HG03064 (cell line): ENCODE data around the gene SETBP1.

Source experiments
- ATAC-seq: cut with Tn5 transposase; IDR thresholded peaks from one replicate; pipeline ENCODE4 v1.9.1; 2021; ENCODE audit warnings: low read depth; ENCODE audit not compliant: unreplicated experiment

Gene SETBP1

DNA sequence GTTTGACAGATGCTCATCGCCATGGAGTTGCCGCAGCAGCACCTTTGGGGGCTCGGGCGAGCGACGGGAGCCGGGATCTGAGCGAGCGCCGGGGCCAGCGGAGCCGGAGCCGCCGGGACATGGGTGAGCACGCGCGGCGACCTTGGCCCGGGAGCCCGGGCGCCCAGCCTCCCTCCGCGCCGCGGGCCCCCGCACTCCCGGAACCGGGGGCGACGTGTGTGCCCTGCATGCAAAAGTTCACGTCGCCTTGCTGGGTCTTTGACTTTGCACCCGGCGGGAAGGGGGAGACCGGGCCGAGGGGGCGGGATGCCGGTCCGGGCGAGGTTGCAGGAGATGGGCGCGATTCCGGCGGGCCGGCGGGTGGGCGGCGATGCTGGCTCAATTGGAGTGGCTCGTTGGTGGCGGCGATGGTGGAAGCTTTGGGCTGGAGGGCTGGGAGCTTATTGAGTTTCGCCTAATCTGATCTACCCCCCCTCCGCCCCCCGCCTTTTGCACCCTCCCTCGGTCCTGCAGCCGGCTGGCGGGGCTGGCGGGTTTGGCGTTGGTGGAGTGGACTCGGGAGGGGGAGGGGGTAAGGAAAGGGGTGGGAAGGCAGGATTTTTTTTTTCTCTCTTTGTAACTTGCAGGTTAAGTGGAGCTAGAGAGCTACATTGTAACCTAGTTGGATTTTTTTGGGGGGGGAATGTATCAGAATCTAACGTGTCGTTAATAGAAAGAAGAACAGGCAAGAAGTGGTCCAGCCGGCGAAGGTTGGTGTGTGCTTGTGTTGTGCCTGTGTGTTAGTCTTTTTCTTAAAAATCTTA, at the start of gene SETBP1:
SETBP1 (plus strand) TSS at position 616 of the 803 bp plus-strand sequence. CDS start 20,459 bp downstream, outside the sequence.
- no peak for ATAC-seq

DNA sequence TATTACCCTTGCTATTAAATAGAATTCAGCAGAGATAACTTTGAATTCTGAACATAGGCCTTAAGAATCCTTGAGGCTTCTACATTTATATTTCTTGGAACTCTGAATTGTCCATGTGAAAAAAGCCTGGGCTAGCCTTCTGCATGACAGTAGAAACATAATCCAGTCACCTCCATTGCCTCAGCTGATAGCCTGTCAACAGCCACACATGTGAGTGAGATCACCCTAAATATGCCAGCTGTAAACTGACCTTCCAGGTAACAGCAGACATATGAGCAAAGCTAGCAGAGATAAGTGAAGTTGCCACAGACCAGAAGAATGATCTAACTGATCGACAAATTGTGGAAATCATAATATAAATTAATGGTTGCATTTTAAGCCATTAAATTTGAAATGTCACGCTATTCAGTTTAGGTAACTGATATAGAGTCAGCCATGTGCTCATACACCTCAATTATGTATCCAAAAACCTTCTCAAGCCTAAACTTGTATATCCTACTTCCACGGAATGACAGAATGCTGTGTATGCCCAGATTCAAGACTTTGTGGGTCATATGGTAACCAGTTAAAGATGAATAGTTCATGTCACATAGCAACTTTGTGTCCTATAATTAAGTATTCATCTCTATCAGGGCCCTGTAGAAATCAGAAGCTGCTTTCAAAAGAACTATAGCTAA, 48.1 kb upstream of the SETBP1 start:
- ATAC-seq = no peak

- ATAC-seq = no peak
These were observed 45.1 kb upstream of the SETBP1 start for GRCh38 chr18:44635546-44635945.

GRCh38 chr18:44636241-44636640, 44.4 kb upstream of the SETBP1 start:
- no peak for ATAC-seq

DNA sequence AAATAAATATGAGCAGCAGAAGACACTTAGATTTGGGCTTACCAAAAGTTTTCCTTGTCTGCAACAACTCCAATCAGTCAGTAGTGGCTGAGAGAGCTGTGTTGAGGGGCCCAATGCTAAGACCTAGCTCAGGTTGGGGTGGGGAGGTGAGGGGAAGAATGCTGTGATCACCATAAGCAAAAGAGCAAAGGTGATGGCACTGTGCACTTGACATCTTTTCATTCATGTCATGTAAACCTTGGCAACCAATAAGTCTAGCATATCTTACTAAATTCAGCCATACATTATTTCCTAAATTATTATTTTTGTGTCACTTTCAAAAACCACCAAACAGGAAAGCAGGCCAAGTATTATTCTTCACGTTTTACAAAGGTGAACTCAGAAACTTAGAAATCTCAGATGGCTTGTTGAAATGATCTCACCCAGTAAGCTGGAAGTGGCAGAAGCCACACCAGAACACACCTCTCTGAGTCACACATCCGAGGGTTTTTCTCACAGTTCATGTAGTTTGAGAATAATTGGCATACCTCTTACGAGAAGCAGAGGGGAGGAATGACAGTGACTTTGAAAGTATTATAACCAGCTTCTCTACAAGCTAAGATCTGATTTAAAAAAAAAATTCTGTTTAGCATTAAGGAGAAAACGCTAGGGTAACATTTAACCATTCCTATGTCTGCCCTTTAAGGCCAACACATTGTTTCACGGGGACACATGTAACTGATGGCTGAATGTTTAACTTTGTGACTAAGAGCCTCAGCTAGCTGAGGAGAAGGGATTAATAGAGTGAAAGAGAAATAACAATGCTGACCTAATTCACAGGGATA, 43.3 kb upstream of the SETBP1 start:
- no peak for ATAC-seq

- ATAC-seq = no peak
These were observed 42.6 kb upstream of the SETBP1 start for GRCh38 chr18:44638034-44638540.

- ATAC-seq = no peak
These were observed 41.9 kb upstream of the SETBP1 start for GRCh38 chr18:44638811-44639210.

GRCh38 chr18:44643004-44643403, 37.7 kb upstream of the SETBP1 start:
- no peak for ATAC-seq

DNA sequence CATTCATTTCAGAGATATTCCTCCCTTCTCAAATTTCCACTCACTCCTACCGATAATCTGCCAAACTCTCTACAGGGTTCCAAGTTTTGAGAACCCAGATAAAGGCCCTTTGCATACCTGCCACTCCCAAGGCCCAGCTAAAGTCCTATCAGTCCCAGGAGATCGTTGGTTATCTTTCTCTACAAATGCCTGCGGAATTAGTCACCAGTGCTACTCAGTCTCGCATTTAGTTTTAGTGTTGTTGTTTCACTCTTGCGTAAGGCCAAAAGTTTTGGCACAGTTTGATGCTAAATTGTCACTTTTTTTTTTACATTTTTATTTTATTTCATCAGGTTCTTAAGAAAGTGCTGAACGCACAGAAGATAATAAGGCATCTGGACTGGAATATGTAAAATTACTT, 29.2 kb upstream of the SETBP1 start:
- no peak for ATAC-seq

DNA sequence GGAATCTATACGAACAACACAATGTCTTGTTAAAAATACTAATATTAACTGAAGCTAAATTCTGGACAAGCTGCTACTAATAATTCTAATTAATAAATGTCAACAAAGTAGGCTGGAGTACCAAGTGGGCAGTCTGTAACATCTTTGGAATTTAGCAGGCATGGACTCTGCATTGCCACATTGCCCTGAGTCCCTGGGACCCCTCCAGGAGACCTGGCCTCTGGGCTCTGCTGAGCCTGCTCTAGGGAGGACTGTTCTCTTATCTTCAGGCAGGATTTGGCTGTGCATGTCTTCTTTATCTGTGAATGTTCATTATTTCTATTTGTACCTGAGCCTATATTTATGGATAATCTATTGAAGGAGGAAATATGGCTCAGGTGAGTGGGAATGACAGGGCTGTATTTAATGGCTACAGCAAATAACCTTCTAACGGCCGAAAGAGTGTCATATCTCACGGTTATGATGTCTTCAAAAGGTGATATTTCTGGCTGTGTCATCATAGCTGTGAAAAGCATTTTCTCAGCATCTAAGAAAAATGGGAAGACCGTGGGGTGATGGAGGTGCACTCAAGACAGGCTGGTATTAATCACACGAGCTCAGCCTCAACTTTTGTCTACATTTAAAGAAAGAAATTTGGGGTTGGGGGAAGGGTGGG, 28.6 kb upstream of the SETBP1 start:
- no peak for ATAC-seq

GRCh38 chr18:44652722-44653121, 28.0 kb upstream of the SETBP1 start:
- no peak for ATAC-seq

- ATAC-seq = no peak
These were observed 26.1 kb upstream of the SETBP1 start for GRCh38 chr18:44654573-44654972.

GRCh38 chr18:44655435-44655834, 25.3 kb upstream of the SETBP1 start:
- no peak for ATAC-seq

DNA sequence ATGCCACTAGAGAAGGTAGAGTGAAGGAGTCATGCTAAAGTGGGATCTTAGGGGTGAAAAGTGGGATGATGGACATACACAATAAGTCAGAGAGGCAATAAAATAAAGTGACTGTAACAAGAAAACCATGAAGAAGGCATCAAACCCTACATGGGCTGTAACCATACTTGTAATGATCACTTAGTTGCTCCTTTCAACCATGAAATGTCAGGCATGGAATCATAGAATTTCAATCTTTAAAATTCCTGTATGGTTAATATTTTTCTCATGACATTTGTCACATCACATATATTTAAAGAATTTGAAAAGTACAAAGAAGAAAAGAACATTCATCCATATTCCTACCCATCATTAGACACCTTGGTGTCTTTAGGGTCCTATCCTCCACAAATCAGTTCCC, 20.9 kb upstream of the SETBP1 start:
- no peak for ATAC-seq

DNA sequence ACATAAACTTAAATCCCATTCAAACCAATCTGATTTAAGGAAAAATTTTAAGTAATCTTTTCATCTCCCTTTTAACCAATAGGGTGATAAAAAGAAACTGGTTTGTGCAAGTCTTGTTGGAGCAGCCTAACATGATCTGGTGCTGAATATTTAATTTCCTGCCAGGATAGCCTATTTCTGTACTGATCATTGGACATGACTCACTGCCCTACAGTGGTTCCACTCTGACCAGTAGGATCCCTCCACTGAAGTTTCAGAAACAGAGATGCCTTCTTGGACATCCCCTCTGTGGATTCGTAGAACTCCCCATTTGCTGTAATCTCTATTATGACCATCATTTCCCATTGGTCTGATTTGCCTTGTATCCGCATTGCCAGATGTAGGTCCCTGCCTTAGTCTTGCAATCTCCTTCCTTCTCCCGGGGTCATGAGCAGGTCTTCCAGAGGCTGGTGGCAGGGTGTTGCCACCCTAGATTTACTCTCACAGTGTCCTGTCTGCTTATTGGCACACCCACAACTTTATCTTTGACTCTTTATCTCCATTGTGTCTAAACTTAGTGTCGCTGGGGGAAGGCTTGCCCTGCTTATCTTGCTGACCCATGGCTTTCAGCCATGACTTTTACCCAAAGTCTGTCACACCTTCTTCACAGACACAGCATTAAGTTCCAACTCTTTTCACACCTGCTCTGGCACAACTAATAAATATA, 12.3 kb upstream of the SETBP1 start:
- no peak for ATAC-seq

DNA sequence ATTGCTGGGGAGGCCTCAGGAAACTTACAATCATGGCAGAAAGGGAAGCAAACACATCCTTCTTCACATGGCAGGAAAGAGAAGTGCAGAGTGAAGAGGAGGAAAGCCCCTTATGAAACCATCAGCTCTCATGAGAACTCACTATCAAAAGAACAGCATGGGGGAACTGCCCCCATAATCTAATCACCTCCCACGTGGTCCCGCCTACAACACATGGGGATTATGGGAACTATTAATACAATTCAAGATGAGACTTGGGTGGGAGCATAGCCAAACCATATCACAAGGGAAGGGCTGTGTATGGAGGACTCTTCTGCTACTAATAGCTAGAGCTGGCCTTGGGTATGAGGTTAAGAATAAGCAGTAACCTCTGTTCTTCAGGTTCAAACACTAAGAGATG, 8.8 kb upstream of the SETBP1 start:
- ATAC-seq = no peak

DNA sequence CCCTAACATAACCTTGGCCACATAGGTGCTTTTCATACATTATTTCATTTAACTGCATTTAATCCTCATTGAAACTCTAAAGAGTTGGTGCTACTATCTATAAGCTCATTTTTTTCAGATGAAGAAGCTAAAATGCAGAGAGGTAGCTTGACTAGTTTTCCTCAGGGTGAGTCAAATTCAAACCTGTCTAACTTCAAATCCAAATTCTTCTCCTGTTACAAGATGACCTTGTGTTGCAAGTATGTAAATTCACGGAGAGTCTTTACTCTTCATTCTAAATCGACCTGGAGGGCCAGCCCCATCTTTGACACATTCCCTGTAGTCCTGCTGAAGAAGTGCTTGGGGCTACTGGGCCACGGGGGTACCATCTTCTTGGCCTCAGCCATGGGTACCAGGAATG, 8.2 kb upstream of the SETBP1 start:
- no peak for ATAC-seq

- no peak for ATAC-seq
These were observed 7.3 kb upstream of the SETBP1 start for GRCh38 chr18:44673256-44673880.

- ATAC-seq = no peak
These were observed 2.8 kb upstream of the SETBP1 start for GRCh38 chr18:44677933-44678332.

DNA sequence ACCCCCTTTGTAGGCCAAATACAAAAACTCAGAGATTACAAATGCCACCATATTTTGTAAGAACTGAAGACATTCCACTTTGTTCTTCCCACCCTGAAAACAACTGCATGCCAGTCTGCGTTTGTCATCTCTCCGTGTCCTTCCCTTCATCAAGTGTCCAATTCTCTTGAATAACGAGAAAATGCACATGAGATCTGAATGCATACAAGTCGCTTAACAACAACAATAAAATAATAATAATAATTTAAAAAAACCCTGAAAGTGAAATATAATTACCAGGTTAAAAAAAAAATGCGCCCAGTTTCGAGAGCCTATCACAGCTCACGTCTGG, 2.0 kb upstream of the SETBP1 start:
- no peak for ATAC-seq
